ENCODE measurements around the gene C19orf44.
"Not testable (repeated sequence)": the region's sequence is repeated elsewhere in the genome, so short reads cannot be mapped to it uniquely, and the experiment has no call there.

The C19orf44 gene

DNA sequence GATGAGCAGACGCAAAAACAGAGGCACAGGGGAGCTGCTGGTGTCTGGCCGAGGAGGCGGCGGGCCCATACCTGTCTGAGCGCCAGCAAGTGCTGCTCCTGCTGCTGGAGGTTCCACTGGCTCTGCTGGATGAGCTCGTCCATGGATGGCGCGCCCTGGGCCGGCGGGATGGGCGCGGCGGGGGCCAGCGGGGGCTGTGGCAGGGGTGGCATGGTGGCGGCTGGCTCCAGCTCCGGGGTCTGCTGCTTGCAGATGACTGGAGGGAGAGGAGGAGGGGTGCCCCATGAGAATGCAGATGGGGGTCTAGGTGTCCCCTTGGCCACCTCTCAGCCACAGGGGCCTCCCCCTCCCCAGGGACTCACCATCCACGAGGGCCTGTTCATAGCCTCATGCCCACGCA, 39.2 kb downstream of the C19orf44 start:
- no peak for DNase-seq (ENCODE audit: low read depth in 2 of 2)

- DNase-seq (ENCODE audit: low read depth in 2 of 2), result no peak
Measured at GRCh38 chr19:16536130-16536529, 39.9 kb downstream of the C19orf44 start.

DNA sequence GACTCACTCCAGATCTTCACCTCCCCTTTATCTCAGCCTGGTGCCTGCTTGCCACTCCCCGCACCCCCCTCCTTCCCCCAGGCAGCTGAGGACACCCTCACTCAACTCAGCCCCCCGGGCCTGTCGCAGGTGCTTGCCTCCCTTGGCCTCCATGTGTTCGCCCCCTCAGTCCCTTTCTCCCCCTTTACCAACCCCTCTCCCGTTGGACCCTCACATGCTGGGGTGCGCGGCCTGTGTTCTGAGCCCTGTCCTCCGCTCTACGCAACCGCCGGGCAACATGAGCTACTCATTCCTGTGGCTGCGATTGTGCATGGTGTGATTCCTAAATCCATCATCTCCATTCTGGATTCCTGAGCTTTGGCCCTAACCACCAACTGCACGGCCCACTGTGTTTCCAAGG, 40.9 kb downstream of the C19orf44 start:
- DNase-seq (ENCODE audit: low read depth in 2 of 2), result no peak

DNA sequence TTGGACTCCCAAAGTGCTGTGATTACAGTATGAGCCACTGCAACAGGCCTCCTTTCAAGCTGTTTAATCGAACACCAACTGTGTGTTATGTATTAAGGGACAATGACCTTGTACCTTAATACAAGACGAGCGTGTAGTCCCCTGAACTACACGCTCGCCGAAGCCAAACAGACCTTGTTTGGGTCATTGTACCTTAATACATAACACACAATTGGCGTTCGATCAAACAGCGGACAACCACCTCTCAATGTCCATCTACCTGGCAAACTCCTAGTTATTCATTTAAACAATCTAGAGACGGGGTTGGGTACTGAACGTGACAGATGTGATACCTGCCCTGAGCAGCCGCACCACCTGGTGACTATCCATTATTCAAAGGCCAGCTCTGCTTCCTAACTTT, 44.8 kb downstream of the C19orf44 start:
- no peak for DNase-seq (ENCODE audit: low read depth in 2 of 2)

- DNase-seq (ENCODE audit: low read depth in 2 of 2), result no peak
Measured at GRCh38 chr19:16541526-16542044, 45.4 kb downstream of the C19orf44 start.

- peak; percentile 87 to 90 for DNase-seq (ENCODE audit: low read depth in 2 of 2)
Measured at GRCh38 chr19:16542045-16542909, 46.1 kb downstream of the C19orf44 start, which contains the start of gene CHERP. Gene CHERP (minus strand): TSS chr19:16542437. CDS start chr19:16542378, 59 bp downstream.

DNA sequence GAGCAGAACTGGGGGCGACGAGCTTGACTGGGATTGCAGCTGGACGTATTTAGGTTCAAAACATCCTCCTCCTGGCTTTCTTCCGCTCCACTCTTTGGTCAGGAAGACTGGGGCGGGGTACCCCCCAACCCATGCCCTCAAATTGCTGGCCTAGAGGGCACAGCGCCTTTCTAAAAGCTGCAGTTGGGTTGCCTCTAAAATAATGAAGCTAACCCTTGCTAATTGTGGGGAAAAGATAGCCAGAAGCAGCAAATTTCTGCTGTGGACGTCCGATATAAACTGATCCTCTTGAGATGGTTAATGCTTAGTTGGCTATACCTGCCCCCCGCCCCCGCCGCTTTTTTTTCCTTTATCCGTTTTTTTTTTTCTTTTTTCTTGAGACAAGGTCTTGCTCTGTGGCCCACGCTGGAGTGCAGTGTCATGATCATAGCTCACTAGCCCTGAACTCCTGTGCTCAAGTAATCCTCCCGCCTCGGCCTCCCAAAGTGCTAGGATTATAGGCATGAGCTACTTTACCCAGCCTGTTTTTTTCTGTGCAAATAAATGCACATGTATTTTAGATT, 46.8 kb downstream of the C19orf44 start:
- DNase-seq (ENCODE audit: low read depth in 2 of 2), result no peak

DNA sequence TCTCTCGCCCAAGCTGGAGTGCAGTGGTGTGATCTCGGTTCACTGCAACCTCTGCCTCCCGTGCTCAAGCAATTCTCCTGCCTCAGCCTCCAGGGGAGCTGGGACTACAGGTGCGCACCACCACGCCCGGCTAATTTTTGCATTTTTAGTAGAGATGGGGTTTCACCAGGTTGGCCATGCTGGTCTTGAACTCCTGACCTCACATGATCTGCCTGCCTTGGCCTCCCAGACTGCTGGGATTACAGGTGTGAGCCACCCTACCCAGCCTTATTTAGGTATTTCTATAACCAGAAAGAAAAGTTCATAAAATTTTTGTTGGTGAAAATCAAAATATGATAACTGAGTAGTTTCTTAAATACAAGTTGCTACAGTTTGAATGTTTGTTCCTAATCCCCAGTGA, 47.5 kb downstream of the C19orf44 start:
- DNase-seq (ENCODE audit: low read depth in 2 of 2), result not testable (repeated sequence)

GRCh38 chr19:16544473-16545231, 48.5 kb downstream of the C19orf44 start:
- no peak for DNase-seq (ENCODE audit: low read depth in 2 of 2)

- no peak for DNase-seq (ENCODE audit: low read depth in 2 of 2)
Measured at GRCh38 chr19:16548956-16549355, 52.8 kb downstream of the C19orf44 start.

GRCh38 chr19:16551902-16552301, 55.7 kb downstream of the C19orf44 start:
- not testable (repeated sequence) for DNase-seq (ENCODE audit: low read depth in 2 of 2)

- DNase-seq (ENCODE audit: low read depth in 2 of 2), result no peak
Measured at GRCh38 chr19:16554776-16555175, 58.6 kb downstream of the C19orf44 start.

DNA sequence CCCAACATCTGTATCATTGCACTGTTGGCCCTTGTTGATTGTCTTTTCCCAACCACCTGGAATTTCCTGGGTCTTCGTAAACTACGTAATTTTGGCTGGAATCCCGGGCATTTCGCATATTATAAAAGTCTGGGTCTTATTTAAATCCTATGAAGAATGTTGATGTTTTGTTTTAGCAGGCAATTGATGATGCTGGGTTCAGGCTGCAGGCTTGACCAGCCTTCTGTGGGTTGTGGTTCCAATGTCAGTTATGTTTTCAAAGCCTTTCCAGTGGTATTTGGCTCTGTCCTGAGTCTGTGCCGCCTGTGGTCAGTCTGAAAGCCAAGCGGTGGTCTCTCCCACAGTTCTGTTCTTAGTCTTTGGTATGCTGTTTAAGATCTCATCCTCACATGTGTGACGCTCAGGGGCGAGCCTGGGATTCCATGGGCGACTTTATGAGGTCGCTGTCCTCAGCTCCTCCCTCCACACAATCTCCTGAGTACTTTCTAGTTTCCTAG, 63.6 kb downstream of the C19orf44 start:
- DNase-seq (ENCODE audit: low read depth in 2 of 2), result no peak

GRCh38 chr19:16561382-16561781, 65.2 kb downstream of the C19orf44 start:
- DNase-seq (ENCODE audit: low read depth in 2 of 2), result no peak

GRCh38 chr19:16562608-16563025, 66.4 kb downstream of the C19orf44 start:
- DNase-seq (ENCODE audit: low read depth in 2 of 2), result no peak

DNA sequence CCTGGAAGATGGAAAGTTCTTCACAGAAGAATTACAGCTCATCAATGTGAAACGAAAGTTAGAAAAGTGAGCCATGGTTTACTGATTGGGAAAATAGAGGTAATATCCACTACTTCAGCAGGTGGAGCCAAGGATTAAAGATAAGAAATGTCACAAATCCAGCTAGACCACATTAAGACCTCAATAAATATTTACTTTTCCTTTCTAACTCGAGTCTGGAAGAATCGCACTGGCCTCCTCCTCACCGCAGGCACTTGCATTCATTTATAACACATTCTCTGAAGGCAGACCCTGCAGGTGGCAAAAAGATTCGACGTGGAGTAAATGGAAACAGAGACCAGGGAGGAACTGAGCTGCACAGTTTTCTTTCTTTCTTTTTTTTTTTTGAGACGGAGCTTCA, 68.6 kb downstream of the C19orf44 start:
- no peak for DNase-seq (ENCODE audit: low read depth in 2 of 2)

DNA sequence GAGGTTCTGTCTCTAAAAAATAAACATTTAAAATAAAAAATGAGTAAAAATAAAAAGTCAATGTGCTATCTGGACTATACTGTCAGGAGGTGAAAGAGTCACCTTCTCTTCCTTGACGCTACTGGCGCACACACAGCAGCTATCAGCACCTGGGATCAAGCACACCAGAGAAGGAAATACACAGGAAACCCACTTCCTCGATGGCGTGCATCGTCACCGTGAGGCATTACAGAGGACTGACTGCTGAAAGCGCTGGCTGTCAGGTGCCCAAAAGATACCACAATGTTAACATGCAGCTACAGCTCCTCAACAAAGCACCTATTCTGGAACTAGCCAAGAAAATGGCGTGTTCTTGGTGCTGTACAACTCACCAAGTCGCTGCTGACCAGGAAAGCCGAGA, 70.0 kb downstream of the C19orf44 start:
- peak; percentile 44 to 66 for DNase-seq (ENCODE audit: low read depth in 2 of 2)

DNA sequence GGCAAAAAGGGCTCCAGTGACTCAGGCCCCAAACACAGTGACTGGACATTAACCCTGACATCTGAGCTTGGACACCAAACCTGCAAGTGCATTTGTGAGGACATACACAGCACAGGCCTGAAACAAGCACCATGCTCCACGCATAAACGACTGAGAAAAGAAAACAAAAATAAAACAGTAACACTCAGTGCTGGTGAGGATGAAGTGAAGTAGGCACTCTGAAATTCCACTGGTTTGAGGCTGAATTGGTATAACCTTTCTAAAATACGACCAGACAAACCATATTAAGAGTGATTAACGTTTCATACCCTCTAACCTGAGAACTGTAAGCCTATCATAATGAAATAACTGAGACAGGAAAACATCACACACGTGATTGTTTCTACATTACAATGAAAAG, 70.5 kb downstream of the C19orf44 start:
- DNase-seq (ENCODE audit: low read depth in 2 of 2), result no peak

DNA sequence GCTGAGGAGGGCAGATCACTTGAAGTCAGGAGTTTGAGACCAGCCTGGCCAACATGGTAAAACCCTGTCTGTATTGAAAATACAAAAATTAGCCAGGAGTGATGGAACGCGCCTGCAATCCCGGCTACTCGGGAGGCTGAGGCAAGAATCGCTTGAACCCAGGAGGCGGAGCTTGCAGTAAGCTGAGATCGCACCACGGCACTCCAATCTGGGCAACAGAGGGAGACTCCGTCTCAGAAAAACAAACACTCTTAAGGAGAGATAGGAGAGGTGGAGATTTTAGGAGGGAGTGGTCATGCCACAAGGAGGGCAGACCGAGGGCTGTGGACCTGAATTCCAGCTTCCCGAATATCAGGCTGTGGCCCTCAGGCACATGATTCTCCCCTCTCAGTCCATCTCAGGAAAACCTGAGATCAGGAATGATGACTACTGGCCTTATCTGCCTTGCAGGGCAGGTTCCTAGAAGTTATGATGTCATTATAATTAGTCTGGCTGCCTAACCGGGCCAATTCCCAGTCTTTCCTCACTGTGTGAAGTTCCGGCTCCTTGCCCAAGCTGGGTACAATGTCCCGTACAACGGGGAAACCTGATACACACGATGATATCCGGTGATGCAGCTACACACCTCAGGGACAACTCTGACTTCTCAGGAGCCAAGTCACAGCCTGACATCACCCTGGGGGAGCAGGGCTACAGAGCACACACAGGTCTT, 73.6 kb downstream of the C19orf44 start:
- no peak for DNase-seq (ENCODE audit: low read depth in 2 of 2)

Data from activated CD8-positive, alpha-beta memory T cell treated with anti-CD3 and anti-CD28 coated beads for 4 hours (primary cell).